Parathyroid adenoma (tissue), 2 donors: ENCODE measurements around the gene HS3ST3B1.

Source experiments
- H2AFZ ChIP-seq: fragments of 300-600 bp; sonication (generic); one replicate; pipeline ENCODE4 v1.7.0; 2017; ENCODE audit warnings: antibody characterized with exemption, mild to moderate bottlenecking
- H3K27ac ChIP-seq: fragments of 300-600 bp; sonication (generic); one replicate; pipeline ENCODE4 v1.7.0; 2017
- H3K27me3 ChIP-seq: fragments of 300-600 bp; sonication (generic); one replicate; pipeline ENCODE4 v1.7.0; 2017; ENCODE audit warnings: low read length; ENCODE audit not compliant: control insufficient read depth, insufficient read depth
- H3K36me3 ChIP-seq: fragments of 300-600 bp; sonication (generic); one replicate; pipeline ENCODE4 v1.7.0; 2017; ENCODE audit warnings: low read length; ENCODE audit not compliant: control insufficient read depth, insufficient read depth
- H3K4me1 ChIP-seq: fragments of 300-600 bp; sonication (generic); one replicate; pipeline ENCODE4 v1.7.0; 2017; ENCODE audit warnings: control low read depth
- H3K4me2 ChIP-seq: fragments of 300-600 bp; sonication (generic); one replicate; pipeline ENCODE4 v1.7.0; 2017; ENCODE audit warnings: low read length
- H3K4me3 ChIP-seq: fragments of 300-600 bp; sonication (generic); one replicate; pipeline ENCODE4 v1.7.0; 2017; ENCODE audit warnings: low read depth, low read length
- H3K79me2 ChIP-seq: fragments of 300-600 bp; sonication (generic); one replicate; pipeline ENCODE4 v1.7.0; 2017; ENCODE audit warnings: control low read depth
- H3K9ac ChIP-seq: fragments of 300-600 bp; sonication (generic); one replicate; pipeline ENCODE4 v1.7.0; 2017; ENCODE audit warnings: mild to moderate bottlenecking
- H3K9me3 ChIP-seq: fragments of 300-600 bp; sonication (generic); one replicate; pipeline ENCODE4 v1.7.0; 2017; ENCODE audit warnings: low read length; ENCODE audit not compliant: control insufficient read depth
- CTCF ChIP-seq: fragments of 300-600 bp; sonication (generic); IDR thresholded peaks from one replicate; pipeline ENCODE4 v1.7.0; 2017; ENCODE audit warnings: antibody characterized with exemption, mild to moderate bottlenecking
- donor health status: primary hyperparathyroidism.

The HS3ST3B1 gene

DNA sequence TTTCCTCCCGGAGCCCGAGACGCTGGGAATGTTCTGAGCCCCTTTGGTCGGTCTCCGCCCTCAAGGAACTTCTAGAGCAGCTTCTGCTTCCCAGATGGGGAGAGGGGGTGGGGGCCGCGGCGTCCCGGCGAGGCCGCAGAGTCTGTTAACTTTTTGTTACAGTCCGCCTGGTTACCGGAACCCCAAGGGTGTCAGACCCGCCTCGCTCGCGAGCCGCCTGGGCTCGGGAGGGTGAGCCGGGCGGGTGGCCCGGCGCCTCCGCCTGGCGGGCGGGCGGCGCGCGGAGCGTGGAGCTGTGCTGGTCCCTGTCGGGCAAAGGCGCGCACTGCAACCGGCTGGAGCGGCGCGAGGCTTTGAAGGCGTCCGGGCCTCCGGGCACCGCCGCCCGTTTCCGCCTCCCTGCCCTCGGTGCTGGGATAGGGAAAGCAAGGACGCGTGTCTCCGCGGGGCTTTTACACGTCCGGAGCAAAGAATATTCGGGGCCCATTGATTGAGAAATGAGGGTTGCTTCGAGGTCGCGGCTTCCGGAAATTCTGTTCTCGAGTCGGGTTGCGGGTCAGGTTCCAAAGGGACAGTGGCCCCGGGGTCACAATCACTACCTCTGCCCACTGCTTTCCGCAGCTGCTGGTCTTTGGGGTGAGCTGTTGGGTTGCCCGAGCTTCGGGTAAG, 1.7 kb downstream of the HS3ST3B1 start:
- Histone ChIP-seq H3K36me3 (no peaks in the 10 kb centered on the region), H3K79me2 (no peaks in the 10 kb centered on the region), H3K9me3 (no peaks in the 10 kb centered on the region), H3K27me3 (peaks cover 5% of the 10 kb centered on the region), H3K4me1 (no peaks in the 10 kb centered on the region), H3K9ac (no peak overlapping the region), H2AFZ (peak overlapping the region; percentile 84), H3K4me2 (peak overlapping the region; percentile 97), H3K27ac (no peak overlapping the region), H3K4me3 (peak overlapping the region; percentile 52)
- peak; percentile 92 for TF ChIP-seq CTCF

- Histone ChIP-seq H3K27ac (no peak overlapping the region), H3K79me2 (no peaks in the 10 kb centered on the region), H3K27me3 (peaks cover 2% of the 10 kb centered on the region), H3K9ac (no peak overlapping the region), H3K4me2 (no peak overlapping the region), H3K36me3 (no peaks in the 10 kb centered on the region), H2AFZ (peak overlapping the region; percentile 44), H3K9me3 (no peaks in the 10 kb centered on the region), H3K4me3 (no peak overlapping the region), H3K4me1 (no peaks in the 10 kb centered on the region)
- no peak for TF ChIP-seq CTCF
These were observed 2.7 kb downstream of the HS3ST3B1 start for GRCh38 chr17:14303343-14304221.

- H3K79me2 ChIP-seq = no peaks in the 10 kb centered on the region
- H3K9me3 ChIP-seq = no peaks in the 10 kb centered on the region
- peak overlapping the region; percentile 44 for H2AFZ ChIP-seq
- H3K27me3 ChIP-seq = peaks cover 2% of the 10 kb centered on the region
- H3K36me3 ChIP-seq = no peaks in the 10 kb centered on the region
- H3K4me1 ChIP-seq = no peaks in the 10 kb centered on the region
- no peak overlapping the region for H3K4me2 ChIP-seq
- no peak for TF ChIP-seq CTCF
- no peak overlapping the region for H3K9ac ChIP-seq
- no peak overlapping the region for H3K4me3 ChIP-seq
- H3K27ac ChIP-seq = no peak overlapping the region
These were observed 3.4 kb downstream of the HS3ST3B1 start for GRCh38 chr17:14304222-14304772.

DNA sequence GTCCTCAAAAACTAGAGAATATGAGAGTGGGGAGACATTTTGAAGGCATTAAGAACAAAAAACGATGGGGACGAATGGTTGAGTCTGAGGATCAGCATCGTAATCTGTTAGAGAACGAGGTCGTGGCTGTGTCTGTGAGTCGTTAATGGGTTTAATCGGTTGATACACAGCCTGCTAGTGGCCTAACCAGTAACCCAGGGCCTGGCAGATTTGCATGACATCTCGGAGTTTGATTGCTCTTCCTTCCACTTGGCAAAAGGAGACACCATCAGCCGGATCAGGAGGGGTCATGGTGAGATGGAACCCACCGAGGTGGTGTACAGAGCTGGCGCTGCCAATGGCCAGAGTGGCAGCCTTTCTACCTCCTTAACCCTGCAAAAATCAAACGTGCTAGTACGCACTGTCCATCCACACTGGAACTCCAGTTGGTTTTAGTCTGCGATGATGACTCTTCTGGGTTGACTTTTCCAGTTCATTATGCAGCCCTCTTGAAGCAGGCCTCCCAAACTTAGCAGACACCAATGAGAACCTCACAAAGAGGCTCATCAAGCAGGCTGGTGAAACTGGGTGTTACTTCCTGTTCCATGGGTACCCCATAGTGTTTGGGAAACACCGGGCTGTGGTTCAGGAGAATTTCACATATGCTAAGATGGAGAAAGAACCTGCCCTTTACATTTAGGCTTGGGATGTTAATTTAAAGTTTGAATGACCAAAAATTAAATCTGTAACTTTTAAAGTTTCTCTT, 4.1 kb downstream of the HS3ST3B1 start:
- no peaks in the 10 kb centered on the region for H3K4me1 ChIP-seq
- no peak for TF ChIP-seq CTCF
- peaks cover 2% of the 10 kb centered on the region for H3K27me3 ChIP-seq
- H3K4me3 ChIP-seq = no peak overlapping the region
- H2AFZ ChIP-seq = no peak overlapping the region
- no peaks in the 10 kb centered on the region for H3K9me3 ChIP-seq
- no peaks in the 10 kb centered on the region for H3K79me2 ChIP-seq
- H3K4me2 ChIP-seq = no peak overlapping the region
- no peak overlapping the region for H3K27ac ChIP-seq
- H3K9ac ChIP-seq = no peak overlapping the region
- H3K36me3 ChIP-seq = no peaks in the 10 kb centered on the region
